Osteoblast (primary cell): ENCODE measurements around the gene TAAR9. TPM values are rescaled to one million over a fixed set of nuclear protein-coding genes. Genes with fewer than 3 reads are reported as not detected.

Experiments
- DNase-seq: peaks from one replicate; pipeline ENCODE4 v3.0.0; 2011; ENCODE audit warnings: low spot score, mixed read lengths; ENCODE audit not compliant: insufficient read length; ENCODE audit errors: missing footprints
- H2AFZ ChIP-seq: 2 replicates; pipeline ENCODE4 v1.6.0; 2011; ENCODE audit warnings: mild to moderate bottlenecking, low read length
- H3K27ac ChIP-seq: 2 replicates; pipeline ENCODE4 v1.5.1; 2011; ENCODE audit warnings: mild to moderate bottlenecking, low read depth, low read length, moderate library complexity
- H3K27me3 ChIP-seq: 2 replicates; pipeline ENCODE4 v1.6.0; 2012; ENCODE audit warnings: mild to moderate bottlenecking, control low read depth, inconsistent platforms, low read length, moderate library complexity; ENCODE audit not compliant: insufficient read depth
- H3K36me3 ChIP-seq: 2 replicates; pipeline ENCODE4 v1.5.1; 2011; ENCODE audit warnings: mild to moderate bottlenecking, low read length, control low read depth, moderate library complexity; ENCODE audit not compliant: insufficient read depth
- H3K4me1 ChIP-seq: 2 replicates; pipeline ENCODE4 v1.5.1; 2011; ENCODE audit warnings: mild to moderate bottlenecking, low read length, control low read depth, moderate library complexity; ENCODE audit not compliant: insufficient read depth
- H3K4me2 ChIP-seq: 2 replicates; pipeline ENCODE4 v1.6.0; 2011; ENCODE audit warnings: mild to moderate bottlenecking, low read length; ENCODE audit not compliant: insufficient read depth
- H3K4me3 ChIP-seq: fragments of 200-600 bp; sonication (generic); 3 replicates; pipeline ENCODE4 v1.5.1; 2012; ENCODE audit warnings: mild to moderate bottlenecking, low read length, inconsistent platforms; ENCODE audit not compliant: insufficient read depth
- H3K79me2 ChIP-seq: 2 replicates; pipeline ENCODE4 v1.6.0; 2012; ENCODE audit warnings: mild to moderate bottlenecking, low read length, control low read depth, inconsistent platforms; ENCODE audit not compliant: insufficient read depth
- H3K9me3 ChIP-seq: 2 replicates; pipeline ENCODE4 v1.5.1; 2011; ENCODE audit warnings: low read depth, low read length, control low read depth
- H4K20me1 ChIP-seq: 2 replicates; pipeline ENCODE4 v1.6.0; 2012; ENCODE audit warnings: mild to moderate bottlenecking, low read length, control low read depth; ENCODE audit not compliant: insufficient read depth
- total RNA-seq: library from RNA; depleted of rRNA; stranded (reverse); fragments of >200 nt; gene quantifications from 2 replicates; pipeline ENCODE4 v1.2.3, GENCODE V29; 2012
- TF ChIP-seq, protein P1 (sequence below): IDR thresholded peaks from 2 replicates; pipeline ENCODE4 v1.5.1; 2011; ENCODE audit warnings: mild to moderate bottlenecking, low read depth, low read length, moderate library complexity; ENCODE audit errors: extremely low read depth

TAAR9 gene
- total RNA-seq, 1 donor: not detected

DNA sequence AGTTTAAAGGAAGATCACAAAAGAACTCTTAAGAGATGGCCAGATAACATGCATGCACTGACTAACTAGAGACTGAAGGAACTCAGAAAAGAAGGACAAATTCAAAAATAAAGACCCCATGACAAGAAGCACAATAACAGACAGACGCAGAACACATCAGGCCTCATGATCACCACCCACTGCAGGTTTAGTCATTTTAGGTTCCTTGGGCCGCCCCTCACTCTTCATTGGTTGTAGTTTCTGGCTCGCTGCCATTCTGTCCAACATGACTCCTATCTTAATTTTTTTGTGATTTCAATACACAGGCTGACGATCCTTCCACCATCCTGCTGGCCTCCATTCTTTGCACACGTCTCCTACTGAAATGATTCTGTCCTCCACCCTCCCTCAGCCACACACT, 46.8 kb upstream of the TAAR9 start:
- Histone ChIP-seq H3K79me2 (peaks cover 80% of the 10 kb centered on the region), H3K27ac (peak overlapping the region; percentile 78)

DNA sequence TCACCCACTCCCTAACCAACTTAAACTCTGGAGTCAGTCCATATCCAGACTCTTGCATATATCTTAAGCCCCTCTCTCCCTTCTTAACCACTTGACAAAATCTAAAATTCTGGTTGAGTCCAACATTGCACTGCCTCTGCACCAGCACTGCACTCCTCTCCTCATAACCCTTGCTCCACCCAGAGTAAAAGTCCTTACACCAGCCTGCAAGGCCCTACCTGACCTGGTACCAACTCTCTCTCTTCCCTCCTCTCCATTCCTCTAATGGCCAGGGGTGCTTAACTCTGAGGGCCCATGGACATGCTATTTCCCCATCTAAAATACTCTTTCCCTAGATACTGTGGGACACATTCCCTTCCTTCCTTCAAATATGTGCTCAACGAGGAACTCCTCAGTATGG, 46.2 kb upstream of the TAAR9 start:
- TF ChIP-seq, protein P1, sequence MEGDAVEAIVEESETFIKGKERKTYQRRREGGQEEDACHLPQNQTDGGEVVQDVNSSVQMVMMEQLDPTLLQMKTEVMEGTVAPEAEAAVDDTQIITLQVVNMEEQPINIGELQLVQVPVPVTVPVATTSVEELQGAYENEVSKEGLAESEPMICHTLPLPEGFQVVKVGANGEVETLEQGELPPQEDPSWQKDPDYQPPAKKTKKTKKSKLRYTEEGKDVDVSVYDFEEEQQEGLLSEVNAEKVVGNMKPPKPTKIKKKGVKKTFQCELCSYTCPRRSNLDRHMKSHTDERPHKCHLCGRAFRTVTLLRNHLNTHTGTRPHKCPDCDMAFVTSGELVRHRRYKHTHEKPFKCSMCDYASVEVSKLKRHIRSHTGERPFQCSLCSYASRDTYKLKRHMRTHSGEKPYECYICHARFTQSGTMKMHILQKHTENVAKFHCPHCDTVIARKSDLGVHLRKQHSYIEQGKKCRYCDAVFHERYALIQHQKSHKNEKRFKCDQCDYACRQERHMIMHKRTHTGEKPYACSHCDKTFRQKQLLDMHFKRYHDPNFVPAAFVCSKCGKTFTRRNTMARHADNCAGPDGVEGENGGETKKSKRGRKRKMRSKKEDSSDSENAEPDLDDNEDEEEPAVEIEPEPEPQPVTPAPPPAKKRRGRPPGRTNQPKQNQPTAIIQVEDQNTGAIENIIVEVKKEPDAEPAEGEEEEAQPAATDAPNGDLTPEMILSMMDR: no peak
- H3K4me3 ChIP-seq: no peak overlapping the region
- H4K20me1 ChIP-seq: no peaks in the 10 kb centered on the region
- DNase-seq: no peak
- no peaks in the 10 kb centered on the region for H3K9me3 ChIP-seq
- H3K4me2 ChIP-seq: no peak overlapping the region
- no peak overlapping the region for H2AFZ ChIP-seq
- H3K36me3 ChIP-seq: no peaks in the 10 kb centered on the region
- H3K4me1 ChIP-seq: peaks cover 28% of the 10 kb centered on the region
- H3K27ac ChIP-seq: no peak overlapping the region
- peaks cover 84% of the 10 kb centered on the region for H3K79me2 ChIP-seq
- H3K27me3 ChIP-seq: no peaks in the 10 kb centered on the region

More for the DNA sequence above, 46.8 kb upstream of the TAAR9 start:
- no peaks in the 10 kb centered on the region for H4K20me1 ChIP-seq
- DNase-seq: no peak
- H2AFZ ChIP-seq: no peak overlapping the region
- no peaks in the 10 kb centered on the region for H3K36me3 ChIP-seq
- no peaks in the 10 kb centered on the region for H3K9me3 ChIP-seq
- H3K4me3 ChIP-seq: no peak overlapping the region
- TF ChIP-seq, protein P1: no peak
- H3K4me2 ChIP-seq: peak overlapping the region; percentile 68
- H3K4me1 ChIP-seq: peaks cover 28% of the 10 kb centered on the region
- no peaks in the 10 kb centered on the region for H3K27me3 ChIP-seq

DNA sequence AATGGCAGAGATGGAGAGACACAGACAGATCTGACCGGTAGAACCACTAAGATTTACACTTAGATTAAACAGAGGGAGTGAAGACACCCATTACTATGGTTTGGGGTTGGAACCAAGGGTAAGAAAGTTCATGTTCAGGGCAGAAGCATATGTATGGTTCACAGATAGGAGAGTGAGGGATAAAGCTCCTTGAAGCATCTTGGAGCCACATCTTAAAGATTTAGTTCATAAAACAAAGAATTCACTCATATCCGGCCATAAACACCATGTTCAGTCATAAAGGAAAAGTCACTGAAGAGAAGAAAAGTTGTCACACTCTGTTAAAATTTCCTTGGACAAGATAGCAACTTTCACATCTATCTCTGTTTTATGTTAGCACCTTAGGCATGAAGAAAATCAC, 43.1 kb upstream of the TAAR9 start:
- no peak for DNase-seq
- Histone ChIP-seq H2AFZ (no peak overlapping the region), H3K9me3 (no peaks in the 10 kb centered on the region), H3K79me2 (peaks cover 85% of the 10 kb centered on the region), H3K27ac (no peak overlapping the region), H3K4me2 (no peak overlapping the region), H3K4me3 (no peak overlapping the region), H3K36me3 (peaks cover 13% of the 10 kb centered on the region), H3K27me3 (no peaks in the 10 kb centered on the region), H4K20me1 (peaks cover 4% of the 10 kb centered on the region), H3K4me1 (peaks cover 20% of the 10 kb centered on the region)
- TF ChIP-seq, protein P1: no peak

DNA sequence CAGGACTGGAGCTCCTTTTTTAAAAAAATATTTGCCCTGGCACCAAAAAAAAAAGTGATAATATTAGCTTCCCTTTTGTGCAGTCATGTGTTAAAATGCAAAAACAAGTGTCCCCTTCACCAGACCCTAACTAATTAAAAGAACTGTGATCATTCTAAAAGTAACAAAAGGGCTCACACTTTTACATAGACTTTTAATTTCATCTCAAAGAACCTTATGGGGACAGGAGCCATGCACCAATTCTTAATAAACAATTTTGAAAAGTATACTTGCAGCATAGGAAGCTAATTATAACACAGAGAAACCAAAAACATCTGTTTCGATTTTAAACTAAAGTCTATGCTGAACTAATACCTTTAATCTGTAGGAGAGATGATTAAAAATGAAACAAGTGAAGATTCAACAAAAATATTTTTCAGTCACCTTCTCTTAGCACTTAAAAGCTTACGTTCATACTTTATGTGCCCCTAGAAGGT, 42.4 kb upstream of the TAAR9 start:
- H3K36me3 ChIP-seq: peaks cover 16% of the 10 kb centered on the region
- H3K27ac ChIP-seq: no peak overlapping the region
- peaks cover 89% of the 10 kb centered on the region for H3K79me2 ChIP-seq
- no peaks in the 10 kb centered on the region for H3K27me3 ChIP-seq
- no peaks in the 10 kb centered on the region for H3K9me3 ChIP-seq
- H2AFZ ChIP-seq: no peak overlapping the region
- TF ChIP-seq, protein P1: no peak
- no peak overlapping the region for H3K4me3 ChIP-seq
- peaks cover 4% of the 10 kb centered on the region for H4K20me1 ChIP-seq
- H3K4me1 ChIP-seq: peaks cover 14% of the 10 kb centered on the region
- H3K4me2 ChIP-seq: no peak overlapping the region
- no peak for DNase-seq
